T-helper 2 cell treated with Interferon-gamma antibody and Interleukin-4, amounts not matched to agents 5 μg/mL and 100 μg/mL, for 36 hours (primary cell): Measurements from ENCODE around the gene CD2BP2.

Source experiments
- DNase-seq: peaks from one replicate; pipeline ENCODE4 v3.0.0; 2021; ENCODE audit warnings: low spot score
- H3K27ac Mint-ChIP-seq: one replicate; pipeline ENCODE4 v1.8.0; 2021; ENCODE audit warnings: mild to moderate bottlenecking, mixed read lengths
- H3K27me3 Mint-ChIP-seq: one replicate; pipeline ENCODE4 v1.8.0; 2021; ENCODE audit warnings: low read depth, mixed read lengths
- H3K36me3 Mint-ChIP-seq: one replicate; pipeline ENCODE4 v1.8.0; 2021; ENCODE audit warnings: low read depth, mixed read lengths
- H3K4me1 Mint-ChIP-seq: one replicate; pipeline ENCODE4 v1.8.0; 2021; ENCODE audit warnings: low read depth, mixed read lengths
- H3K4me3 Mint-ChIP-seq: one replicate; pipeline ENCODE4 v1.8.0; 2022; ENCODE audit warnings: mild to moderate bottlenecking, moderate library complexity, mixed read lengths
- H3K9me3 Mint-ChIP-seq: one replicate; pipeline ENCODE4 v1.8.0; 2021; ENCODE audit warnings: mixed read lengths

CD2BP2 gene

DNA sequence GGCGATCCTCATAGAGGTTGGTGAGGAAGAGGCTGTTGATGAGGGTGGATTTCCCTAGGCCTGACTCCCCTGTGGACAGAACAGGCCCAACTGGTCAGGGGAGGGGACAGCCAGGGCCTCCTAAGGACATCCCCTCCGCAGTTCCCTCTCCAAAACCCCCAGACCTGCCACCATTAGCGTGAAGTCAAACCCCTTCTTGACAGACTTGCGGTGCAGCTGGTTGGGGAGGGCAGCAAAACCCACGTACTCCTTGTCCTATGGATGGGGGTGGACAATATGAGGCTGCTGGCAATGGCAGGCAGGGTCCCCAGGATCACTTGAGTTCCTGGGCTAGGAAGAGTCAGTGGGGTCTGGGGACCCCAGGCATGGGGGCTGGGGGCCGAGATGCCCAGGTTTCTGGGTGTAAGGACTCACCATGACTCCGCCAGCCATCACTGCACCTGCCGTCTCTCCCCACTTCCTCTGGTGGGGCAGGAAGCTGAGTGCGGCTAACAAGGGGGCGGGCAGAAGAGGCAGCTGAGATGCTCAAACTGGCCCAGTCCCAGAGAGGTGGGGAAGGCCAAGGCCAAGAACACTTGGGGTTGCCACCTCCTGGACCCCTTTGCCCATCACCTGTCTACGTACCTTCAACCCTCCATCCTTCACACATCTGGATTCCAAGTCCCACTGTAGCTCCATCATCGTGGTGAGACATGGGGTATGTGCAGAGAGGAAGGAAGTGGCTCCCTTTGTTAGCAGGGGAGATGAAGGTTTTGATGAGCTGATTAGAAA, 27.2 kb upstream of the CD2BP2 start, which contains the start of gene SEPTIN1:
TSS of gene SEPTIN1 (minus strand) at position 451 of the 771 bp plus-strand sequence. CDS start at position 432, 19 bp downstream.
- Mint-ChIP-seq H3K27me3 (no peaks in the 10 kb centered on the region), H3K27ac (peak within 1 kb of the TSS; percentile 87), H3K36me3 (peaks cover 29% of the 10 kb centered on the region), H3K4me3 (peak within 1 kb of the TSS; percentile 92), H3K9me3 (no peaks in the 10 kb centered on the region), H3K4me1 (peaks cover 37% of the 10 kb centered on the region)
- DNase-seq, result peak; percentile 77

DNA sequence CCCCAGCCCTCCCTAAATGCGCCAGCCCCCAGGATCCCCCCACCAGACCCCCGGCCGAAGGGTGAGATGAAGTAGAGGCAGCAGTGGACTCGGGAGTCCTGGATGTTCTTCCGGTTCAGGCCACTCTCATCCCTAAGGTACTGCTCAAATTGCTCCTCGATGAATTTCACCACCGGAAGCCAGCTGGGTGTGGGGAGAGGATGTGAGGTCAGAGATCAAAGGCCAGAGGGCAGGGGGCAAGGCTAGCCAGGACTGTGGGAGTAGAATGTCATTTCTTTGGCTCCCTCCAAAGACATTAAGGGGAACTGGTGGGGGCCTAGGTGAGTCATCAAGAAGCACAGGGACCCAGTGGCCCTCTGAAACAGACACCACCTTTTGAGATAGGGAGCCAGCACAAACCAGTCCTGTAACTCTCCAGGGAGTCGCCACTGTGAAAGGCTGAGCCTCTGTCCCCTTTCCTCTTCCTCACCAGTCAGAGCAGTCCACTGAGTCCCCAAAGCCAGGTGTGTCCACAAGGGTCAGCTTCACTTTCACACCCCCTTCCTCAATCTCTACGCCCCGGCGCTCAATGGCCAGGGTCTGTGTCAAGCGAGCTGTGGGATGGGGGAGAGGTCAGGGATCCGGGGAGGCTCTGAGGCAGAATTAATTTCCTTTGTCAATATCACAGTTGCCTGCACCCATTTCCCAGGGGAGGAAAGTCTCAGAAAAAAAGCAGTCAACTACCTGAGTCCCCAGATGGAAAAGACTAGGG, 26.4 kb upstream of the CD2BP2 start:
- peaks cover 41% of the 10 kb centered on the region for H3K4me1 Mint-ChIP-seq
- peaks cover 29% of the 10 kb centered on the region for H3K36me3 Mint-ChIP-seq
- no peak for DNase-seq
- peak overlapping the region; percentile 92 for H3K4me3 Mint-ChIP-seq
- H3K27ac Mint-ChIP-seq, result peak overlapping the region; percentile 87
- H3K9me3 Mint-ChIP-seq, result no peaks in the 10 kb centered on the region
- H3K27me3 Mint-ChIP-seq, result no peaks in the 10 kb centered on the region

DNA sequence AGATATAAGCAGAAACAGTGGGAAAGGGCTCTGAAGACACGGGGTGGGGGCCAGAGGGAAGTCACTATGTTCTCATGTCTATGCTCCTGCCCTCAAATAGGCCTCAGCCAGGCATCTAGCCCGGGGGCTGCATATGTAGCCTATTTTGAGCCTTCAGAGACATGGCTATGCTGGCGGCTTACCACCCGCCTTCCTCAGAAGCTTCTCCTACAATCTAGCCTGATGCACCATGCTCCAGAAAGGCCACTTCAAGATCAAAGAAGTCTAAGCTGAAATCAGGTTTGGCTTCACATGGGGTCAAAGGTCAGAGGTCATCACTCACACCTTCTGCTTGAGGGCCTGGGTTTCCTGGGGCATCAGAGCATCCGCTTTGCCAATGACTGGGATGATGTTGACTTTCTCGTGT, 25.7 kb upstream of the CD2BP2 start:
- Mint-ChIP-seq H3K27me3 (no peaks in the 10 kb centered on the region), H3K27ac (peak overlapping the region; percentile 87), H3K36me3 (peaks cover 29% of the 10 kb centered on the region), H3K9me3 (no peaks in the 10 kb centered on the region), H3K4me3 (peak overlapping the region; percentile 92), H3K4me1 (peaks cover 41% of the 10 kb centered on the region)
- DNase-seq, result no peak

DNA sequence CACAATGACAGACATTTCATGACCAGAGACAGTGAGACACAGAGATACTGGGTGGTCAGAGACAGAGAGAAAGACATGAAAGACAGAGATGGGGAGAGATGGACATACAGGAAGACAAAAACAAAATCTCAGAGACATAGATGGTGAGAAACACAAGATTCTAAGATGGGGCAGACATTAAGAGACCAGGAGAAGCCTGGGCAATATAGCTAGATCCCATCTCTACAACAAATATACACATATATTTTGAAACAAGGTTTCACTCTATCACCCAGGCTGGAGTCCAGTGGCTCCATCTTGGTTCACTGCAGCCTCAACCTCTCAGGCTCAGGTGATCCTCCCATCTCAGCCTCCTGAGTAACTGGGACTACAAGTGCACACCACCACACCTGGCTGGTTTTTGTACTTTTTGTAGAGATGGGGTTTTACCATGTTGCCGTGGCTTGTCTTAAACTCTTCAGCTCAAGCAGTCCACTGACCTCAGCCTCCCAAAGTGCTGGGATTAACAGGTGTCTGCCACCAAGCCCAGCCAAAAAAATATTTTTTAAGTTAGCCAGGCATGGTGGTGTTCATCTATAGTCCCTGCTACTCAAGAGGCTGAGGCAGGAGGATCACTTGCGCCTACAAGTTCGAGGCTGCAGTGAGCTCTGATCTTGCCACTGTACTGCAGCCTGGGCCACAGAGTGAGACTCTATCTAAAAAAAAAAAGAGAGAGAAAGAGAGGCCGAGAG, 25.1 kb upstream of the CD2BP2 start:
- Mint-ChIP-seq H3K4me1 (peaks cover 40% of the 10 kb centered on the region), H3K9me3 (no peaks in the 10 kb centered on the region), H3K36me3 (peaks cover 31% of the 10 kb centered on the region), H3K4me3 (peak overlapping the region; percentile 92), H3K27me3 (no peaks in the 10 kb centered on the region), H3K27ac (peak overlapping the region; percentile 98)
- DNase-seq, result no peak

DNA sequence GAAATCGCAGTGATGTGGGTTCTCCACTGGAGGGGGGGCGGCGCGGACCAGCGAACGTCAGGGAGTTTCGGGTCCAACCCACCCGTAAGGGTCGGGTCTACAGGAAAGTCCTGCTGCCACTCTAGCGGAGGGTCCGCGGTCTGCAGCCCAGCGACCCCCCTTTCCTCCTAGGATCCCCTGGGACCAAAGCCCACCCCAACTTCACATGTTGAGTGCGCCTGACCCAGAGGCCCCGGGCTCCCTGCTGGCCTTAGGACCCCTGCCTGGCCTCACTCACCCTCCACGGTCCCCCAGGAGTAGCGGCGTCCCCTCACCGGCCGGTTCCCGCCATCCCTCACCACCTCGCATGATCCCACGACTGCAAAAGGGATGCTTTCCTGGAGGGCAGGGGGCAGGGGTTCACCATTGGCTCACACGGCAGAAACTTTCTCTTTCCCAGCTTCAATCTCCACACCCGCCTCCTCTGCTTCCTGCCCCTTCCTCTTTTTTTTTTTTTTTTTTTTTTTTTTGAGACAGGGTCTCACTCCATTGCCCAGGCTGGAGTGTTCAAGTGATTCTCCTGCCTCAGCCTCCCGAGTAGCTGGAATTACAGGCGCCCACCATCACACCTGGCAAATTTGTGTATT, 24.2 kb upstream of the CD2BP2 start:
- peak overlapping the region; percentile 98 for H3K27ac Mint-ChIP-seq
- peaks cover 31% of the 10 kb centered on the region for H3K36me3 Mint-ChIP-seq
- H3K27me3 Mint-ChIP-seq, result no peaks in the 10 kb centered on the region
- H3K9me3 Mint-ChIP-seq, result no peaks in the 10 kb centered on the region
- DNase-seq, result no peak
- H3K4me3 Mint-ChIP-seq, result peak overlapping the region; percentile 92
- peaks cover 40% of the 10 kb centered on the region for H3K4me1 Mint-ChIP-seq

DNA sequence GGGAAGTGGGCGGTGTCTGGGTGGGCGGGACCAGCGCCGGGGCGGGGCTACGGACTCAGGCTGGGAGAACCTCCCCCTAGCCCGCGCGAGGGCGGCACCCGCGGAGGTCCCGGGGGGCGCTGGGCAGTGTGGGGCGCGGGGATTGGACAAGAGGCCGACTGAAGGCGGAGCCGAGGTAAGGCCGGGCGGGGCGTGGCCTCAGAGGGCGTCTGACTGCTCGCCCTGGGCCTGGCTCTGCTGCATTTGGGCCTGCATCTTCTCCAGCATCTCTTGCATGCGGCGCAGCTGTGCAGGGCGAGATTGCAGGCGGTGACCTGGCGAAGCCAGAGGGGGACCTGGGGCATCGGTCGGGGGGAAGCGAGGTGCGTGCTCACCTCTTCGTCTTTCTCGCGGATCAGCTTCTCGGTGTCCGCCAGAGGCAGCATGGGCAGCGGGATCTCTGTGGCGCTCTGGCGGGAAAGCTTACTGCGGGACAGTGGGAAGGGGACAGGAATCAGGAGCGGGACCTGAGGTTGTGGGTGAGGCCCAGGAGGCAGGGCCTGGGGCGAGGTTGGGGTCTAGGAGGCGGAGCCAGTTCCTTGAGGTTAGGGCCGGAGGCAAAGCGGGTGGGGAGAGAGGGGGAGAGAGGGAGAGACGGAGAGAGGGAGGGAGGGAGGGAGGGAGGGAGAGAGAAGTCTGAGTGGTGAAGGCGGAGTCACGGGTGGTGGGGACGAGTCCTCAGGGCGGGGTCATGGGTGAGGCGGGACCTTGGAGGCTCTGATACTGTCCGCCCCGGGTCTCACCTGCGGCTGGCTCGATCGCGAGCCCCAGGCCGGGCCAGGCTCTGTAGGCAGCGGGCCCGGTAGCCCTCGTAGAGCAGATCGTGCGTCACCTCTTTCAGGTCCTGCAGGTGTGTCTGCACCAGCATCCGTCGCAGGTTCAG, 23.4 kb upstream of the CD2BP2 start:
- no peaks in the 10 kb centered on the region for H3K9me3 Mint-ChIP-seq
- peak overlapping the region; percentile 92 for H3K4me3 Mint-ChIP-seq
- peaks cover 37% of the 10 kb centered on the region for H3K4me1 Mint-ChIP-seq
- peak; percentile 98 for DNase-seq
- H3K27me3 Mint-ChIP-seq, result no peaks in the 10 kb centered on the region
- H3K36me3 Mint-ChIP-seq, result peaks cover 31% of the 10 kb centered on the region
- peak overlapping the region; percentile 98 for H3K27ac Mint-ChIP-seq

DNA sequence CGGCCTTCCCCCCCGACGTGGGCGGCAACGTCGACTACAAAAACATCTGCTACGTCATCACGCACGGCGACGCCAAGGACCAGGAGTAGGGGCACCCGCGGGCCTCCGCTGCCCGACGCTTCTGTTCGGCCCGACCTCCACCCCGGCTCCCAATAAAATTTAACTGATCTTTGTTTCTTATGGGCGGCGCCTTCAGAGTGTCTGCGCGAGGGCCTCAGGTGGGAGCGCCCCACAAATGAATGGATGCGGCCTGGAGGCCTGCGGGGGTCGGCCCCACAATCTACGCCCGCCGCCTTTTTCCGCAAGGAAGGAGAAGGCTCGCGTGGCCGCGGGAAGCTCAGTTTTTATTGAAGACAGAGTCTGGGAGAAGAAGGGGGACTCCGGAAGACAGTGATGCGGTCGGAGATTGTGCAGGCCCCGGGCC, 22.7 kb upstream of the CD2BP2 start:
- H3K27me3 Mint-ChIP-seq, result no peaks in the 10 kb centered on the region
- peak; percentile 84 for DNase-seq
- peaks cover 31% of the 10 kb centered on the region for H3K4me1 Mint-ChIP-seq
- H3K36me3 Mint-ChIP-seq, result peaks cover 31% of the 10 kb centered on the region
- no peaks in the 10 kb centered on the region for H3K9me3 Mint-ChIP-seq
- H3K27ac Mint-ChIP-seq, result peak overlapping the region; percentile 98
- peak overlapping the region; percentile 92 for H3K4me3 Mint-ChIP-seq

DNA sequence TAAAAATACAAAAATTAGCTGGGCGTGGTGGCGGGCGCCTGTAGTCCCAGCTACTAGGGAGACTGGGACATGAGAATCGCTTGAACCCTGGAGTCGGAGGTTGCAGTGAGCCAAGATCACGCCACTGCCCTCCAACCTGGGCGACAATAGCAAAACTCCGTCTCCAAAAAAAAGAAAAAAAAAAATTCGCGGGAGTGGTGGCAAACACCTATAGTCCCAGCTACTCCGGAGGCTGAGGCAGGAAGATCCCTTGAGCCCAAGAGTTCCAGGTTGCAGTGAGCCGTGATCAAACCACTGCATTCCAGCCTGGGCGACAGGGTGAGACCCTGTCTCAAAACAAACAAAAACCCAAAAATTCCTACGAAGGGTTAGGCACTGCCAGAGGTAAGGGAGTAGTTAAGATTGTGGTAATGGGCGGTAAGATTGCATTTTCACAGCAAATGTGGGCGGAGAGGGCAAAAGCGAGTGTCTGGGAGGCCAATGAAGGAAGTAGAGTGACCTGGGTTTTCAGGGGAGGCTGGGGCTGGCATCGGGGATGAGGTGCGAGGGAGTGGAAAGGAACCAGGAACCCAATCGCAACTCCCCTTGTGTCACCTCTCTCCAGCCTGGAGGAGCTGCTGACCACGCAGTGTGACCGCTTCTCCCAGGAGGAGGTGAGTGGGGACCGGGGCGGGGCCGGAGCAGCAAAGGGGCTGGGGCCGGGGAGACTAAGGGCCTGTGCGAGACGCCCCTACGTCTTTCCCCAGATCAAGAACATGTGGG, 22.1 kb upstream of the CD2BP2 start:
- DNase-seq, result no peak
- Mint-ChIP-seq H3K27me3 (no peaks in the 10 kb centered on the region), H3K4me3 (peak overlapping the region; percentile 92), H3K9me3 (no peaks in the 10 kb centered on the region), H3K27ac (peak overlapping the region; percentile 98), H3K4me1 (peaks cover 26% of the 10 kb centered on the region), H3K36me3 (peaks cover 31% of the 10 kb centered on the region)

DNA sequence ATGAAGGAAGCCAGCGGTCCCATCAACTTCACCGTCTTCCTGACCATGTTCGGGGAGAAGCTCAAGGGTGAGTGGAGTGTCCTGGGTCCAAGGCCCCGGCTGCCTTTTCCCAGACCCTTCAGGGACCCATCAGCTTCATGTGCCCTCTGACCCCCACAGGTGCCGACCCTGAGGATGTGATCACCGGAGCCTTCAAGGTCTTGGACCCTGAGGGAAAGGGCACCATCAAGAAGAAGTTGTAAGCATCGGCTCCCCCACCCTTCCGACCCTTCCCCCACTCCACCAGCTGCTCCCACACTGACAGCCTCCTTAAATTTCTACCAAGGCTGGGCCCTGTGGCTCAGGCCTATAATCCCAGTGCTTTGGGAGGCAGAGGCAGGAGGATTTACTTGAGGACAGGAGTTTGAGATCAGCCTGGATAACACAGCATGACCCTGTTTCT, 21.4 kb upstream of the CD2BP2 start:
- DNase-seq, result no peak
- Mint-ChIP-seq H3K4me3 (peak overlapping the region; percentile 92), H3K27me3 (no peaks in the 10 kb centered on the region), H3K9me3 (no peaks in the 10 kb centered on the region), H3K27ac (no peak overlapping the region), H3K36me3 (peaks cover 27% of the 10 kb centered on the region), H3K4me1 (peaks cover 28% of the 10 kb centered on the region)

DNA sequence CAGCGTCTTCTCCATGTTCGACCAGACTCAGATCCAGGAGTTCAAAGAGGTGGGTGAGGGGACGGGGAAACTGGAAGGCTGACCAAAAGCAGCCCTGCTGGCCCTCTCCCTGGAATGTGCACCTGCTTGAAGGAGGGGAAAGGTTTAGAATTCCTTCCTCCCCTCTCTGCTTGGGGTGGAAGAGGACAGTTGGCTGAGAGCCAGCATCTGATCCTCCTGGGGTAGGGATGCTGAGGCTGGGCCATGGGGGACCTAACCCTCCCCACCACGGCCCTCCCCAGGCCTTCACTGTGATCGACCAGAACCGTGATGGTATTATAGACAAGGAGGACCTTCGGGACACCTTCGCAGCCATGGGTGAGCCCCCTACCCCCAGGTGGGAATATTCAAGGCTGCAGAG, 20.8 kb upstream of the CD2BP2 start:
- no peaks in the 10 kb centered on the region for H3K27me3 Mint-ChIP-seq
- H3K36me3 Mint-ChIP-seq, result peaks cover 22% of the 10 kb centered on the region
- no peak overlapping the region for H3K4me3 Mint-ChIP-seq
- no peaks in the 10 kb centered on the region for H3K9me3 Mint-ChIP-seq
- DNase-seq, result no peak
- peak overlapping the region; percentile 62 for H3K27ac Mint-ChIP-seq
- H3K4me1 Mint-ChIP-seq, result peaks cover 30% of the 10 kb centered on the region

DNA sequence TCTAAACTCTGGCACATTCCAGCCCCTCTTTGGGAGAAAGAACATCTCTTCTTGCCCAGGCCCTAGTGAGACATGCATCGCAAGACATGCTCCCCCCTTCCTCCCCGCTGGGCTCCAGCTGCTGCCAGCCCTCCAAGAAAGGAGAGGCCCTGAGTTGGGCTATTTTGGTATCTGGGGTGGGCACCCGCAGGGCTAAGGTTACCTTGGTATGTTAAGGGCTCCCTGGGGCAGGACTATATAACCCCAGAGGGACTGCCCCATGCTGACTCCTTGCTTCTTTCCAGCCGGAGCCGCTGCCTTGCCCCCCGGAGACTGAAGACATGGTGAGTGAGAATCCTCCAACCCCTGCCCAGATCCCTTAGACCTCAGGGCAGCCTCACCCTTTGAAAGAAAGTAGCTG, 19.4 kb upstream of the CD2BP2 start, which contains the start of gene MYL11:
TSS of gene MYL11 (plus strand) at position 265 of the 400 bp plus-strand sequence. CDS start at position 321, 56 bp downstream.
- DNase-seq, result no peak
- no peaks in the 10 kb centered on the region for H3K27me3 Mint-ChIP-seq
- H3K4me3 Mint-ChIP-seq, result no peak within 1 kb of the TSS
- H3K36me3 Mint-ChIP-seq, result peaks cover 12% of the 10 kb centered on the region
- no peaks in the 10 kb centered on the region for H3K9me3 Mint-ChIP-seq
- peak within 1 kb of the TSS; percentile 62 for H3K27ac Mint-ChIP-seq
- peaks cover 21% of the 10 kb centered on the region for H3K4me1 Mint-ChIP-seq

DNA sequence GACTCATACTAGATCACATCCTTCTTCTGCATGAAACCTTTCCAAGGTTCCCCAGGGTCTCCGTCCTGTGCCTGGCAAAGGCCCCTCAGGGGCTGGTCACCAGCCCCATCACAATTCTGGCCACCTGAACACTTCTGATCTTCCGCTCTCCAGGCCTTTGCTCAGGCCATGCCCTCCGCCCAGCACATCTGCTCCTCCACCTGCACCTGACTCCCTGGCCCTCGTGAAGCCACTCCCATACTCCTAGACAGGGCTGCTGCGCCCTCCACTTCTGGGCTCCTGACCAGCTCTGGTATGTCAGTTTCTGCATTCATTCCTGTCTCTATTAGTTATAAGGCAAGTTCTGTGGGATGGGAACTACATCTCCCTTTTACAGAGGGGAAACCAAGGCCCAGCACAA, 17.6 kb upstream of the CD2BP2 start:
- Mint-ChIP-seq H3K4me3 (peak overlapping the region; percentile 25), H3K9me3 (no peaks in the 10 kb centered on the region), H3K27ac (peak overlapping the region; percentile 77), H3K36me3 (peaks cover 6% of the 10 kb centered on the region), H3K4me1 (peaks cover 22% of the 10 kb centered on the region), H3K27me3 (no peaks in the 10 kb centered on the region)
- no peak for DNase-seq
